ENCODE results near the gene TMEM164. TPM values are rescaled to one million over a fixed set of nuclear protein-coding genes. Genes with fewer than 3 reads are reported as not detected.

The TMEM164 gene
- total and polyA plus RNA-seq, 2 experiments from 2014 or later = 3.4 to 17.2 TPM

DNA sequence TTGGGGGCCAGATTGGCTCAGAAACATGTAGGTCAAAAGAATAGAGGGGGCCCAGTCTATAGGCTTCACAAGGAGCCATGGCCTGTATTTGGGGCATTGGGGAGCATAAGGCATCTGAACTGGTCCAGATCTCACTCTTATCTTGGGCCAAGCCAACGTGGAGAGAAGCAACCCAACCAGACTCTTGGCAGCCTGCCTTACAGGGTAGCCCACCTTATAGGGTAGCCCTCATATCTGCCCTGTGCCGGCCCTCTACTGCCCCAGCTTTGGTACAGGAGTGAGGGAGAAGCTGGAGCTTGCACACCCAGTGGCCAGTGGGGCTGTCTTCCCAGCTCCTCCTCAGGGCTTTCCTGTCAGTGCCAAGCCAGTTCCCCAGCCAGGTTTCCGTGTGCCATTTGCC lies 172.8 kb downstream of the TMEM164 start:
- Mint-ChIP-seq H3K27ac (no peak overlapping the region), H3K4me1 (peaks cover 11% of the 10 kb centered on the region; the same call in 2 of the 3 replicates), H3K27me3 (ENCODE audit: insufficient read depth, low read depth, poor library complexity) (peaks cover 2% of the 10 kb centered on the region), H3K9me3 (no peaks in the 10 kb centered on the region; the same call in 2 of the 3 replicates), H3K4me3 (no peak overlapping the region), H3K36me3 (ENCODE audit: low read depth) (no peaks in the 10 kb centered on the region; the same call in 2 of the 3 replicates)
- no peak overlapping the region for H3K27ac ChIP-seq (ENCODE audit: low read depth)
- H2AFZ ChIP-seq = no peak overlapping the region
- no peaks in the 10 kb centered on the region for H3K27me3 ChIP-seq (ENCODE audit: insufficient read depth)
- no peak overlapping the region for H3K4me2 ChIP-seq
- H3K4me1 ChIP-seq (ENCODE audit: insufficient read depth) = no peaks in the 10 kb centered on the region
- no peaks in the 10 kb centered on the region for H3K79me2 ChIP-seq (replicated peaks; ENCODE audit: insufficient read depth)
- no peak for DNase-seq (ENCODE audit: low spot score)
- H4K20me1 ChIP-seq (replicated peaks; ENCODE audit: insufficient read depth) = no peaks in the 10 kb centered on the region
- ATAC-seq = no peak
- H3K4me3 ChIP-seq = no peak overlapping the region
- no peaks in the 10 kb centered on the region for H3F3A ChIP-seq (replicated peaks; ENCODE audit: low read depth)
- TF ChIP-seq ZNF114 (CRISPR knock-in tag; IDR thresholded peaks at IDR 0.05) (no peak), CREB1 (CRISPR knock-in tag; IDR thresholded peaks at IDR 0.05; ENCODE audit: low read depth) (no peak), EZH2phosphoT487 (IDR thresholded peaks at IDR 0.05; ENCODE audit: unreplicated experiment) (no peak), EZH2 (IDR thresholded peaks at IDR 0.05; ENCODE audit: low read depth, unreplicated experiment) (no peak), POLR2AphosphoS5 (IDR thresholded peaks at IDR 0.05; ENCODE audit: low read depth) (no peak), STAT1 (IDR thresholded peaks at IDR 0.05; ENCODE audit: unreplicated experiment) (no peak), ZNF331 (CRISPR knock-in tag; IDR thresholded peaks at IDR 0.05; ENCODE audit: low read depth) (no peak)
- TF ChIP-seq, protein P1, sequence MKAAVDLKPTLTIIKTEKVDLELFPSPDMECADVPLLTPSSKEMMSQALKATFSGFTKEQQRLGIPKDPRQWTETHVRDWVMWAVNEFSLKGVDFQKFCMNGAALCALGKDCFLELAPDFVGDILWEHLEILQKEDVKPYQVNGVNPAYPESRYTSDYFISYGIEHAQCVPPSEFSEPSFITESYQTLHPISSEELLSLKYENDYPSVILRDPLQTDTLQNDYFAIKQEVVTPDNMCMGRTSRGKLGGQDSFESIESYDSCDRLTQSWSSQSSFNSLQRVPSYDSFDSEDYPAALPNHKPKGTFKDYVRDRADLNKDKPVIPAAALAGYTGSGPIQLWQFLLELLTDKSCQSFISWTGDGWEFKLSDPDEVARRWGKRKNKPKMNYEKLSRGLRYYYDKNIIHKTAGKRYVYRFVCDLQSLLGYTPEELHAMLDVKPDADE (IDR thresholded peaks at IDR 0.05) = no peak
- TF ChIP-seq, protein P2, sequence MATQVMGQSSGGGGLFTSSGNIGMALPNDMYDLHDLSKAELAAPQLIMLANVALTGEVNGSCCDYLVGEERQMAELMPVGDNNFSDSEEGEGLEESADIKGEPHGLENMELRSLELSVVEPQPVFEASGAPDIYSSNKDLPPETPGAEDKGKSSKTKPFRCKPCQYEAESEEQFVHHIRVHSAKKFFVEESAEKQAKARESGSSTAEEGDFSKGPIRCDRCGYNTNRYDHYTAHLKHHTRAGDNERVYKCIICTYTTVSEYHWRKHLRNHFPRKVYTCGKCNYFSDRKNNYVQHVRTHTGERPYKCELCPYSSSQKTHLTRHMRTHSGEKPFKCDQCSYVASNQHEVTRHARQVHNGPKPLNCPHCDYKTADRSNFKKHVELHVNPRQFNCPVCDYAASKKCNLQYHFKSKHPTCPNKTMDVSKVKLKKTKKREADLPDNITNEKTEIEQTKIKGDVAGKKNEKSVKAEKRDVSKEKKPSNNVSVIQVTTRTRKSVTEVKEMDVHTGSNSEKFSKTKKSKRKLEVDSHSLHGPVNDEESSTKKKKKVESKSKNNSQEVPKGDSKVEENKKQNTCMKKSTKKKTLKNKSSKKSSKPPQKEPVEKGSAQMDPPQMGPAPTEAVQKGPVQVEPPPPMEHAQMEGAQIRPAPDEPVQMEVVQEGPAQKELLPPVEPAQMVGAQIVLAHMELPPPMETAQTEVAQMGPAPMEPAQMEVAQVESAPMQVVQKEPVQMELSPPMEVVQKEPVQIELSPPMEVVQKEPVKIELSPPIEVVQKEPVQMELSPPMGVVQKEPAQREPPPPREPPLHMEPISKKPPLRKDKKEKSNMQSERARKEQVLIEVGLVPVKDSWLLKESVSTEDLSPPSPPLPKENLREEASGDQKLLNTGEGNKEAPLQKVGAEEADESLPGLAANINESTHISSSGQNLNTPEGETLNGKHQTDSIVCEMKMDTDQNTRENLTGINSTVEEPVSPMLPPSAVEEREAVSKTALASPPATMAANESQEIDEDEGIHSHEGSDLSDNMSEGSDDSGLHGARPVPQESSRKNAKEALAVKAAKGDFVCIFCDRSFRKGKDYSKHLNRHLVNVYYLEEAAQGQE (IDR thresholded peaks at IDR 0.05; ENCODE audit: unreplicated experiment) = no peak
- TF ChIP-seq, protein P3, sequence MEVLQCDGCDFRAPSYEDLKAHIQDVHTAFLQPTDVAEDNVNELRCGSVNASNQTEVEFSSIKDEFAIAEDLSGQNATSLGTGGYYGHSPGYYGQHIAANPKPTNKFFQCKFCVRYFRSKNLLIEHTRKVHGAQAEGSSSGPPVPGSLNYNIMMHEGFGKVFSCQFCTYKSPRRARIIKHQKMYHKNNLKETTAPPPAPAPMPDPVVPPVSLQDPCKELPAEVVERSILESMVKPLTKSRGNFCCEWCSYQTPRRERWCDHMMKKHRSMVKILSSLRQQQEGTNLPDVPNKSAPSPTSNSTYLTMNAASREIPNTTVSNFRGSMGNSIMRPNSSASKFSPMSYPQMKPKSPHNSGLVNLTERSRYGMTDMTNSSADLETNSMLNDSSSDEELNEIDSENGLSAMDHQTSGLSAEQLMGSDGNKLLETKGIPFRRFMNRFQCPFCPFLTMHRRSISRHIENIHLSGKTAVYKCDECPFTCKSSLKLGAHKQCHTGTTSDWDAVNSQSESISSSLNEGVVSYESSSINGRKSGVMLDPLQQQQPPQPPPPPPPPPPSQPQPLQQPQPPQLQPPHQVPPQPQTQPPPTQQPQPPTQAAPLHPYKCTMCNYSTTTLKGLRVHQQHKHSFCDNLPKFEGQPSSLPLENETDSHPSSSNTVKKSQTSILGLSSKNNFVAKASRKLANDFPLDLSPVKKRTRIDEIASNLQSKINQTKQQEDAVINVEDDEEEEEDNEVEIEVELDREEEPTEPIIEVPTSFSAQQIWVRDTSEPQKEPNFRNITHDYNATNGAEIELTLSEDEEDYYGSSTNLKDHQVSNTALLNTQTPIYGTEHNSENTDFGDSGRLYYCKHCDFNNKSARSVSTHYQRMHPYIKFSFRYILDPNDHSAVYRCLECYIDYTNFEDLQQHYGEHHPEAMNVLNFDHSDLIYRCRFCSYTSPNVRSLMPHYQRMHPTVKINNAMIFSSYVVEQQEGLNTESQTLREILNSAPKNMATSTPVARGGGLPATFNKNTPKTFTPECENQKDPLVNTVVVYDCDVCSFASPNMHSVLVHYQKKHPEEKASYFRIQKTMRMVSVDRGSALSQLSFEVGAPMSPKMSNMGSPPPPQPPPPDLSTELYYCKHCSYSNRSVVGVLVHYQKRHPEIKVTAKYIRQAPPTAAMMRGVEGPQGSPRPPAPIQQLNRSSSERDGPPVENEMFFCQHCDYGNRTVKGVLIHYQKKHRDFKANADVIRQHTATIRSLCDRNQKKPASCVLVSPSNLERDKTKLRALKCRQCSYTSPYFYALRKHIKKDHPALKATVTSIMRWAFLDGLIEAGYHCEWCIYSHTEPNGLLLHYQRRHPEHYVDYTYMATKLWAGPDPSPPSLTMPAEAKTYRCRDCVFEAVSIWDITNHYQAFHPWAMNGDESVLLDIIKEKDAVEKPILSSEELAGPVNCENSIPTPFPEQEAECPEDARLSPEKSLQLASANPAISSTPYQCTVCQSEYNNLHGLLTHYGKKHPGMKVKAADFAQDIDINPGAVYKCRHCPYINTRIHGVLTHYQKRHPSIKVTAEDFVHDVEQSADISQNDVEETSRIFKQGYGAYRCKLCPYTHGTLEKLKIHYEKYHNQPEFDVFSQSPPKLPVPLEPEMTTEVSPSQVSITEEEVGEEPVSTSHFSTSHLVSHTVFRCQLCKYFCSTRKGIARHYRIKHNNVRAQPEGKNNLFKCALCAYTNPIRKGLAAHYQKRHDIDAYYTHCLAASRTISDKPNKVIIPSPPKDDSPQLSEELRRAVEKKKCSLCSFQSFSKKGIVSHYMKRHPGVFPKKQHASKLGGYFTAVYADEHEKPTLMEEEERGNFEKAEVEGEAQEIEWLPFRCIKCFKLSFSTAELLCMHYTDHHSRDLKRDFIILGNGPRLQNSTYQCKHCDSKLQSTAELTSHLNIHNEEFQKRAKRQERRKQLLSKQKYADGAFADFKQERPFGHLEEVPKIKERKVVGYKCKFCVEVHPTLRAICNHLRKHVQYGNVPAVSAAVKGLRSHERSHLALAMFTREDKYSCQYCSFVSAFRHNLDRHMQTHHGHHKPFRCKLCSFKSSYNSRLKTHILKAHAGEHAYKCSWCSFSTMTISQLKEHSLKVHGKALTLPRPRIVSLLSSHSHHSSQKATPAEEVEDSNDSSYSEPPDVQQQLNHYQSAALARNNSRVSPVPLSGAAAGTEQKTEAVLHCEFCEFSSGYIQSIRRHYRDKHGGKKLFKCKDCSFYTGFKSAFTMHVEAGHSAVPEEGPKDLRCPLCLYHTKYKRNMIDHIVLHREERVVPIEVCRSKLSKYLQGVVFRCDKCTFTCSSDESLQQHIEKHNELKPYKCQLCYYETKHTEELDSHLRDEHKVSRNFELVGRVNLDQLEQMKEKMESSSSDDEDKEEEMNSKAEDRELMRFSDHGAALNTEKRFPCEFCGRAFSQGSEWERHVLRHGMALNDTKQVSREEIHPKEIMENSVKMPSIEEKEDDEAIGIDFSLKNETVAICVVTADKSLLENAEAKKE (CRISPR knock-in tag; IDR thresholded peaks at IDR 0.05) = no peak
- H3K9me2 ChIP-seq (ENCODE audit: insufficient read depth) = no peaks in the 10 kb centered on the region
- H3K36me3 ChIP-seq (ENCODE audit: insufficient read depth) = no peaks in the 10 kb centered on the region
